CD14-positive monocyte (primary cell): ENCODE data around the gene TMA7. TPM values are rescaled to one million over a fixed set of nuclear protein-coding genes. Genes with fewer than 3 reads are reported as not detected.
A peak's percentile ranks its signal among the peaks of the same experiment; 100 is the strongest.

ENCODE experiments used
- DNase-seq, 3 donors: peaks; one replicate each; pipeline ENCODE4 v3.0.0-alpha.2; 2011 to 2022
- H2AFZ ChIP-seq: 2 replicates; pipeline ENCODE4 v1.6.0; 2012; ENCODE audit warnings: mild to moderate bottlenecking, low read depth, low read length, inconsistent platforms; ENCODE audit not compliant: insufficient read depth, poor library complexity, severe bottlenecking
- H3K27ac ChIP-seq, 2 donors: 1 replicate in 1 of 2; 2 replicates in 1 of 2; pipeline ENCODE4 v1.5.1; 2012 to 2013; ENCODE audit warnings: low read length in 2 of 2, control low read depth in 1 of 2, inconsistent platforms in 1 of 2, low read depth in 1 of 2, mild to moderate bottlenecking in 1 of 2
- H3K27me3 ChIP-seq, 2 donors: one replicate each; pipeline versions ENCODE4 v1.6.0 to v1.6.1; 2011 to 2013; ENCODE audit warnings: low read length in 2 of 2; ENCODE audit not compliant: control insufficient read depth in 2 of 2, insufficient read depth in 2 of 2
- H3K36me3 ChIP-seq, 2 donors: replicated peaks in 1 of 2; 1 replicate in 1 of 2; 2 replicates in 1 of 2; pipeline versions ENCODE4 v1.5.1 to v1.6.1; 2012 to 2013; ENCODE audit warnings: low read length in 2 of 2, control low read depth in 1 of 2, inconsistent platforms in 1 of 2, mild to moderate bottlenecking in 1 of 2; ENCODE audit not compliant: insufficient read depth in 2 of 2, control insufficient read depth in 1 of 2
- H3K4me1 ChIP-seq, 2 donors: 1 replicate in 1 of 2; 2 replicates in 1 of 2; pipeline versions ENCODE4 v1.5.1 to v1.6.1; 2012 to 2013; ENCODE audit warnings: low read length in 2 of 2, control low read depth in 1 of 2, inconsistent platforms in 1 of 2, mild to moderate bottlenecking in 1 of 2, moderate library complexity in 1 of 2; ENCODE audit not compliant: insufficient read depth in 2 of 2, control insufficient read depth in 1 of 2
- H3K4me2 ChIP-seq: replicated peaks from 2 replicates; pipeline ENCODE3; 2012; ENCODE audit warnings: low read length, moderate library complexity, mild to moderate bottlenecking; ENCODE audit not compliant: poor library complexity, severe bottlenecking; ENCODE audit errors: extremely low read depth
- H3K4me3 ChIP-seq, 3 experiments: fragments of 200-600 bp in 1 of 3; sonication (generic) in 1 of 3; replicated peaks in 1 of 3; 1 replicate in 2 of 3; 2 replicates in 1 of 3; pipeline ENCODE4 v1.5.1; 2011 to 2013; ENCODE audit warnings: low read length in 3 of 3, mild to moderate bottlenecking in 3 of 3, control low read depth in 2 of 3, low read depth in 2 of 3, inconsistent platforms in 1 of 3, moderate library complexity in 1 of 3
- H3K79me2 ChIP-seq: 2 replicates; pipeline ENCODE4 v1.6.0; 2012; ENCODE audit warnings: mild to moderate bottlenecking, control low read depth, inconsistent platforms, low read length, moderate library complexity; ENCODE audit not compliant: insufficient read depth
- H3K9ac ChIP-seq: 2 replicates; pipeline ENCODE4 v1.6.0; 2017; ENCODE audit warnings: low read length, mild to moderate bottlenecking; ENCODE audit not compliant: insufficient read depth, poor library complexity, severe bottlenecking
- H3K9me3 ChIP-seq, 2 donors: replicated peaks in 1 of 2; 1 replicate in 1 of 2; 2 replicates in 1 of 2; pipeline versions ENCODE4 v1.5.1 to v1.6.1; 2012 to 2013; ENCODE audit warnings: low read length in 2 of 2, control low read depth in 1 of 2; ENCODE audit not compliant: control insufficient read depth in 1 of 2, insufficient read depth in 1 of 2
- H4K20me1 ChIP-seq: 2 replicates; pipeline ENCODE4 v1.6.0; 2012; ENCODE audit warnings: mild to moderate bottlenecking, low read length, control low read depth, moderate library complexity; ENCODE audit not compliant: insufficient read depth
- H3K27ac Mint-ChIP-seq, 7 donors: one replicate each; pipeline ENCODE4 v1.8.0; 2020; ENCODE audit warnings: mild to moderate bottlenecking in 7 of 7, mixed read lengths in 7 of 7, moderate library complexity in 6 of 7, inconsistent platforms in 2 of 7
- H3K27me3 Mint-ChIP-seq, 3 donors: one replicate each; pipeline ENCODE4 v1.8.0; 2021 to 2022; ENCODE audit warnings: low read depth in 3 of 3, mild to moderate bottlenecking in 3 of 3, mixed read lengths in 3 of 3, moderate library complexity in 3 of 3, inconsistent platforms in 1 of 3
- H3K36me3 Mint-ChIP-seq, 2 donors: one replicate each; pipeline ENCODE4 v1.8.0; 2020; ENCODE audit warnings: mixed read lengths in 2 of 2, inconsistent platforms in 1 of 2, mild to moderate bottlenecking in 1 of 2
- H3K4me1 Mint-ChIP-seq: one replicate; pipeline ENCODE4 v1.8.0; 2020; ENCODE audit warnings: mild to moderate bottlenecking, mixed read lengths
- H3K4me3 Mint-ChIP-seq, 2 donors: one replicate each; pipeline ENCODE4 v1.8.0; 2020; ENCODE audit warnings: mild to moderate bottlenecking in 2 of 2, mixed read lengths in 2 of 2, moderate library complexity in 1 of 2
- H3K9me3 Mint-ChIP-seq, 7 donors: one replicate each; pipeline ENCODE4 v1.8.0; 2020 to 2022; ENCODE audit warnings: mixed read lengths in 7 of 7, mild to moderate bottlenecking in 6 of 7, moderate library complexity in 6 of 7, inconsistent platforms in 2 of 7
- WGBS: methylation state at CpG from one replicate; pipeline ENCODE4 v1.1.5; 2013; ENCODE audit warnings: missing lambda C conversion rate; ENCODE audit not compliant: insufficient coverage; 5-methylcytosine and 5-hydroxymethylcytosine counted together
- intact Hi-C, 2 donors: fragments of 100-400 bp; cut with micrococcal nuclease; formaldehyde crosslinking; loops; one replicate each; pipeline versions ENCODE4 v1.15.0 to v1.15.1; 2023
- polyA plus RNA-seq, 3 donors: library from polyadenylated mRNA; depleted of rRNA in 1 of 3; unstranded in 2 of 3; stranded (reverse) in 1 of 3; fragments of 300-500 nt in 2 of 3; fragments of >200 nt in 1 of 3; fragmentation: Illumina TruSeq in 2 of 3; gene quantifications; 1 replicate in 2 of 3; 2 replicates in 1 of 3; pipeline ENCODE4 v1.2.3, GENCODE V29; 2012 to 2021
- TF ChIP-seq, protein P1 (sequence below): fragments of 200-600 bp; IDR thresholded peaks from one replicate; pipeline ENCODE4 v1.8.0; 2022; ENCODE audit warnings: antibody characterized with exemption, mild to moderate bottlenecking

Gene TMA7
- polyA plus RNA-seq, 3 donors, result 301 to 559 (median 478) TPM

DNA sequence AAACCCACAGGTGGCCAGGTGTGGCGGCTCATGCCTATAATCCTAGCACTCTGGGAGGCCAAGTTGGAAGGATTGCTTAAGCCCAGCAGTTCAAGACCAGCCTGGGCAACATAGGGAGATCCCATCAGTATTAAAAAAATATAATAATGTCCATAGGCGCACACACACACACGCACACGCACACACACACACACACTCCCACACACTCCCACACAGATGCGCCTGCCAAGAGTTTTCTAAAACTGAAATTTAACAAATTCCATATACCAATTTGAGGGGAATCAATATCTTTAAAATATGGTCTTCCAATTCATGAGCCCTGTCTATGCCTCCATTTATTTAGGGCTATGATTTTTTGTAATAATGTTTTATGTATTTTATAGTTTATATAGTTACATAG, 46.9 kb downstream of the TMA7 start:
- Mint-ChIP-seq H3K27me3 (no peaks in the 10 kb centered on the region), H3K36me3 (peaks cover 21 to 41% of the 10 kb centered on the region in 2 donors), H3K9me3 (peaks cover 0 to 2% (median 0%) of the 10 kb centered on the region in 7 donors), H3K4me3 (no peak overlapping the region), H3K4me1 (peaks cover 3% of the 10 kb centered on the region), H3K27ac (no peak overlapping the region)
- no CpG with 5 or more reads among the region's 5 CpGs for WGBS
- no peak overlapping the region for H3K4me3 ChIP-seq
- H3K4me1 ChIP-seq, result no peaks in the 10 kb centered on the region
- no peak overlapping the region for H3K4me2 ChIP-seq
- TF ChIP-seq, protein P1, sequence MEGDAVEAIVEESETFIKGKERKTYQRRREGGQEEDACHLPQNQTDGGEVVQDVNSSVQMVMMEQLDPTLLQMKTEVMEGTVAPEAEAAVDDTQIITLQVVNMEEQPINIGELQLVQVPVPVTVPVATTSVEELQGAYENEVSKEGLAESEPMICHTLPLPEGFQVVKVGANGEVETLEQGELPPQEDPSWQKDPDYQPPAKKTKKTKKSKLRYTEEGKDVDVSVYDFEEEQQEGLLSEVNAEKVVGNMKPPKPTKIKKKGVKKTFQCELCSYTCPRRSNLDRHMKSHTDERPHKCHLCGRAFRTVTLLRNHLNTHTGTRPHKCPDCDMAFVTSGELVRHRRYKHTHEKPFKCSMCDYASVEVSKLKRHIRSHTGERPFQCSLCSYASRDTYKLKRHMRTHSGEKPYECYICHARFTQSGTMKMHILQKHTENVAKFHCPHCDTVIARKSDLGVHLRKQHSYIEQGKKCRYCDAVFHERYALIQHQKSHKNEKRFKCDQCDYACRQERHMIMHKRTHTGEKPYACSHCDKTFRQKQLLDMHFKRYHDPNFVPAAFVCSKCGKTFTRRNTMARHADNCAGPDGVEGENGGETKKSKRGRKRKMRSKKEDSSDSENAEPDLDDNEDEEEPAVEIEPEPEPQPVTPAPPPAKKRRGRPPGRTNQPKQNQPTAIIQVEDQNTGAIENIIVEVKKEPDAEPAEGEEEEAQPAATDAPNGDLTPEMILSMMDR, result no peak
- no peaks in the 10 kb centered on the region for H3K79me2 ChIP-seq
- intact Hi-C loops, result no loop called here
- no peaks in the 10 kb centered on the region for H3K27me3 ChIP-seq
- no peak overlapping the region for H3K27ac ChIP-seq
- H3K36me3 ChIP-seq, result no peaks in the 10 kb centered on the region
- no peak overlapping the region for H2AFZ ChIP-seq
- no peak for DNase-seq
- H4K20me1 ChIP-seq, result peaks cover 6% of the 10 kb centered on the region
- no peaks in the 10 kb centered on the region for H3K9me3 ChIP-seq
- H3K9ac ChIP-seq, result no peak overlapping the region

DNA sequence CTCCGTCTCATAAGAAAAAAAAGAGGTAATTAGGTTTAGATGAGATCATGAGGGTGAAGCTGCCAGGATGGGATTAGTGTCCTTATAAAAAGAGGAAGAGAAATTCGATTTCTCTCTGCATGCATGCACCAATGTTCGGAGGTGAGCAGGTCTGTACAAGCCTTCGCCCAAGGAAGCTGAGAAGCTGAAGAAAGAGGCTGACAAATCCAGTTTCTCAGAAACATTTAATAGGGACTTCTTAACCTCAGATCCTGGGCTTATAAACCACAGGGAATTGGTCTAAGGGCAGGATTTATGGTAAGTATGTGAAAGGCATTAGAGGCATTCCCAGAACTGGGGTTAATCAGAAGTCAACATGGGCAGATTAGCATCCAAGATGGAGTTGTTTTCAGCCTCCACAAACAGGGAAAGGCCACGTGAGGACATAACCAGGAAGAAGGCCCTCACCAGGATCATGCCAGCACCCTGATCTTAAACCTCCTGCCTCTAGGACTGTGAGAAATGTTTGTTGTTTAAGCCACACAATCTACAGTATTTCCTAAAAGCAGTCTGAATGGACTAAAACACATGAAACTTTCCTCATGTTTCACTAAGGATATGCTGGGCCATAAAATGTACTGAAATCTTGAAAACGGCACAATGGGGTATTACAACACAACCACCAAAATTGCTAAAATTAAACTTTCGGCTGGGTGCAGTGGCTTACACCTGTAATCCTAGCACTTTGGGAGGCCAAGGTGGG, 52.6 kb downstream of the TMA7 start:
- Mint-ChIP-seq H3K9me3 (no peaks in the 10 kb centered on the region), H3K36me3 (peaks cover 31 to 68% of the 10 kb centered on the region in 2 donors), H3K27me3 (no peaks in the 10 kb centered on the region), H3K27ac (peak overlapping the region in 6 of 7 donors; percentile 18 to 90 (median 66)), H3K4me1 (peaks cover 13% of the 10 kb centered on the region), H3K4me3 (peak overlapping the region in 1 of 2 donors; percentile 62)
- no peaks in the 10 kb centered on the region for H3K79me2 ChIP-seq
- H3K9me3 ChIP-seq, result no peaks in the 10 kb centered on the region
- peaks cover 16 to 28% of the 10 kb centered on the region in 2 donors for H3K36me3 ChIP-seq
- no peaks in the 10 kb centered on the region for H3K27me3 ChIP-seq
- TF ChIP-seq, protein P1, result no peak
- peak; percentile 49 to 57 (median 53) for DNase-seq
- H3K4me3 ChIP-seq, result no peak overlapping the region
- no peak overlapping the region for H3K4me2 ChIP-seq
- no peak overlapping the region for H2AFZ ChIP-seq
- H4K20me1 ChIP-seq, result peaks cover 1% of the 10 kb centered on the region
- no CpG with 5 or more reads among the region's 7 CpGs for WGBS
- peaks cover 11 to 12% of the 10 kb centered on the region in 2 donors for H3K4me1 ChIP-seq
- H3K27ac ChIP-seq, result no peak overlapping the region
- intact Hi-C loops, result no loop called here
- no peak overlapping the region for H3K9ac ChIP-seq
